GM23338 (cell line): Measurements from ENCODE around the gene TMA7B. TPM values are rescaled to one million over a fixed set of nuclear protein-coding genes. Genes with fewer than 3 reads are reported as not detected.

Source experiments
- ATAC-seq: fragments of 200-7000 bp; cut with Tn5 transposase; 3 replicates; pipeline ENCODE4 v1.9.1; 2020
- DNase-seq: peaks from one replicate; pipeline ENCODE4 v3.0.0-alpha.2; 2015; ENCODE audit warnings: low spot score
- H2AFZ ChIP-seq: fragments of 200-600 bp; sonication (generic); 2 replicates; pipeline ENCODE4 v1.8.0; 2016; ENCODE audit warnings: antibody characterized with exemption, mild to moderate bottlenecking, moderate library complexity
- H3F3A ChIP-seq: fragments of 200-600 bp; sonication (generic); replicated peaks from 2 replicates; pipeline ENCODE4 v1.8.0; 2017; ENCODE audit warnings: antibody characterized with exemption, mixed run types, low read depth
- H3K27ac ChIP-seq: fragments of 200-600 bp; sonication (generic); 2 replicates; pipeline ENCODE4 v1.6.1; 2016; ENCODE audit warnings: low read depth
- H3K27me3 ChIP-seq: fragments of 200-600 bp; sonication (generic); 2 replicates; pipeline ENCODE4 v1.8.0; 2016; ENCODE audit warnings: mild to moderate bottlenecking, mixed run types, moderate library complexity; ENCODE audit not compliant: insufficient read depth
- H3K36me3 ChIP-seq: fragments of 200-600 bp; sonication (generic); 2 replicates; pipeline ENCODE4 v1.8.0; 2016; ENCODE audit warnings: mild to moderate bottlenecking; ENCODE audit not compliant: insufficient read depth
- H3K4me1 ChIP-seq: fragments of 200-600 bp; sonication (generic); 2 replicates; pipeline ENCODE4 v1.8.0; 2016; ENCODE audit warnings: mild to moderate bottlenecking, moderate library complexity; ENCODE audit not compliant: insufficient read depth
- H3K4me2 ChIP-seq: fragments of 200-600 bp; sonication (generic); 2 replicates; pipeline ENCODE4 v1.7.1; 2017; ENCODE audit warnings: mixed run types
- H3K4me3 ChIP-seq: fragments of 200-600 bp; sonication (generic); 2 replicates; pipeline ENCODE4 v1.6.1; 2016; ENCODE audit warnings: mixed run types
- H3K79me2 ChIP-seq: fragments of 200-600 bp; sonication (generic); replicated peaks from 2 replicates; pipeline ENCODE4 v1.8.0; 2017; ENCODE audit warnings: mild to moderate bottlenecking; ENCODE audit not compliant: insufficient read depth
- H3K9me2 ChIP-seq: fragments of 200-600 bp; sonication (generic); 2 replicates; pipeline ENCODE4 v1.8.0; 2017; ENCODE audit not compliant: insufficient read depth
- H4K20me1 ChIP-seq: fragments of 200-600 bp; sonication (generic); replicated peaks from 2 replicates; pipeline ENCODE4 v1.8.0; 2017; ENCODE audit warnings: mild to moderate bottlenecking; ENCODE audit not compliant: insufficient read depth
- H3K27ac Mint-ChIP-seq: 2 replicates; pipeline ENCODE4 v1.8.0; 2020; ENCODE audit warnings: inconsistent platforms, mild to moderate bottlenecking, moderate library complexity, mixed read lengths
- H3K27me3 Mint-ChIP-seq: 3 replicates; pipeline ENCODE4 v1.8.0; 2022; ENCODE audit warnings: low read depth, mild to moderate bottlenecking, moderate library complexity, mixed read lengths, inconsistent platforms; ENCODE audit not compliant: insufficient read depth, poor library complexity
- H3K36me3 Mint-ChIP-seq: 3 replicates; pipeline ENCODE4 v1.8.0; 2021; ENCODE audit warnings: low read depth, mild to moderate bottlenecking, inconsistent platforms, moderate library complexity, mixed read lengths
- H3K4me1 Mint-ChIP-seq: 3 replicates; pipeline ENCODE4 v1.8.0; 2020; ENCODE audit warnings: mild to moderate bottlenecking, inconsistent platforms, mixed read lengths
- H3K4me3 Mint-ChIP-seq: 3 replicates; pipeline ENCODE4 v1.8.0; 2021; ENCODE audit warnings: moderate library complexity, mild to moderate bottlenecking, inconsistent platforms, mixed read lengths
- H3K9me3 Mint-ChIP-seq: 3 replicates; pipeline ENCODE4 v1.8.0; 2020; ENCODE audit warnings: moderate library complexity, mild to moderate bottlenecking, inconsistent platforms, mixed read lengths
- CREB1 ChIP-seq: fragments of 250-450 bp; sonication (Bioruptor Pico); IDR thresholded peaks from 2 replicates; pipeline ENCODE4 v1.5.0; 2020; ENCODE audit warnings: low read depth, mild to moderate bottlenecking, moderate library complexity
- CTCF ChIP-seq, 2 experiments: fragments of 200-600 bp in 1 of 2; sonication (generic) in 1 of 2; conservative IDR thresholded peaks; 2 replicates each; pipeline versions ENCODE4 v1.5.1 to v1.6.1; 2016 to 2017; ENCODE audit warnings: antibody characterized with exemption in 2 of 2, low read depth in 2 of 2, mild to moderate bottlenecking in 2 of 2, moderate library complexity in 1 of 2
- ETS1 ChIP-seq: IDR thresholded peaks from 2 replicates; pipeline ENCODE4 v1.6.1; 2016; ENCODE audit warnings: antibody characterized with exemption
- EZH2 ChIP-seq: fragments of 200-600 bp; sonication (generic); IDR thresholded peaks from one replicate; pipeline ENCODE4 v1.8.0; 2017; ENCODE audit warnings: antibody characterized with exemption, mild to moderate bottlenecking, low read depth; ENCODE audit not compliant: unreplicated experiment
- JUNB ChIP-seq: IDR thresholded peaks from one replicate; pipeline ENCODE4 v1.6.1; 2016; ENCODE audit warnings: antibody characterized with exemption; ENCODE audit not compliant: unreplicated experiment
- NANOG ChIP-seq: IDR thresholded peaks from 2 replicates; pipeline ENCODE4 v1.6.1; 2016; ENCODE audit warnings: antibody characterized with exemption, borderline replicate concordance
- POLR2AphosphoS5 ChIP-seq: IDR thresholded peaks from 2 replicates; pipeline ENCODE4 v1.6.1; 2016; ENCODE audit warnings: antibody characterized with exemption, low read depth
- REST ChIP-seq: IDR thresholded peaks from one replicate; pipeline ENCODE4 v1.6.1; 2018; ENCODE audit warnings: antibody characterized with exemption; ENCODE audit not compliant: unreplicated experiment
- ZNF114 ChIP-seq: fragments of 250-450 bp; sonication (Bioruptor Pico); IDR thresholded peaks from 2 replicates; pipeline ENCODE4 v1.5.0; 2020; ENCODE audit warnings: mild to moderate bottlenecking, moderate library complexity
- ZNF331 ChIP-seq: fragments of 250-450 bp; sonication (Bioruptor Pico); IDR thresholded peaks from 2 replicates; pipeline ENCODE4 v1.5.0; 2020; ENCODE audit warnings: low read depth, mild to moderate bottlenecking, moderate library complexity
- ZNF462 ChIP-seq: fragments of 250-450 bp; sonication (Bioruptor Pico); IDR thresholded peaks from 2 replicates; pipeline ENCODE4 v1.5.0; 2020; ENCODE audit warnings: mild to moderate bottlenecking, moderate library complexity
- polyA plus RNA-seq: library from polyadenylated mRNA; unstranded; fragments of >200 nt; fragmentation: Nextera tagmentation; extraction: Ambion mirVana; gene quantifications from 2 replicates; pipeline ENCODE4 v1.2.1, GENCODE V29; 2016
- total RNA-seq: library from RNA; depleted of rRNA; stranded (reverse); fragments of >200 nt; shearing (Covaris generic); gene quantifications from 2 replicates; pipeline ENCODE4 v1.2.3, GENCODE V29; 2014

TMA7B gene
- total and polyA plus RNA-seq, 2 experiments from 2014 or later = not detected

GRCh38 chr22:39933741-39934140, 26.5 kb upstream of the TMA7B start (continued):
- TF ChIP-seq ZNF462 (no peak), ETS1 (no peak), POLR2AphosphoS5 (no peak), CTCF (conservative IDR thresholded peaks at IDR 0.05; ENCODE audit: low read depth in 2 of 2) (no peak), EZH2 (no peak), JUNB (no peak), NANOG (no peak)

GRCh38 chr22:39935116-39935515, 25.1 kb upstream of the TMA7B start:
- ATAC-seq (no peak), DNase-seq (no peak)
- Histone ChIP-seq H3K36me3 (no peaks in the 10 kb centered on the region), H3K9me2 (no peaks in the 10 kb centered on the region), H3K4me3 (no peak overlapping the region), H4K20me1 (no peaks in the 10 kb centered on the region), H2AFZ (no peak overlapping the region), H3K4me2 (no peak overlapping the region), H3K27me3 (no peaks in the 10 kb centered on the region), H3K27ac (no peak overlapping the region), H3K4me1 (peaks cover 23% of the 10 kb centered on the region), H3K79me2 (no peaks in the 10 kb centered on the region), H3F3A (no peaks in the 10 kb centered on the region)
- Mint-ChIP-seq H3K9me3 (no peaks in the 10 kb centered on the region), H3K27ac (no peak overlapping the region), H3K36me3 (no peaks in the 10 kb centered on the region), H3K27me3 (peaks cover 4% of the 10 kb centered on the region), H3K4me3 (no peak overlapping the region), H3K4me1 (peaks cover 44% of the 10 kb centered on the region)
- TF ChIP-seq CREB1 = no peak
- no peak for TF ChIP-seq REST
- no peak for TF ChIP-seq ZNF114 (CRISPR knock-in tag)
- TF ChIP-seq ZNF331 (CRISPR knock-in tag) = no peak
- TF ChIP-seq EZH2 = no peak
- TF ChIP-seq JUNB = no peak
- TF ChIP-seq NANOG = no peak
